WI38 (cell line): ENCODE measurements around the gene PARN.
A peak's percentile ranks its signal among the peaks of the same experiment; 100 is the strongest.

Experiments
- H3K4me3 ChIP-seq: 2 replicates; pipeline ENCODE4 v1.5.1; 2011; ENCODE audit warnings: low read depth, mild to moderate bottlenecking, control low read depth, low read length
- TF ChIP-seq, protein P1 (sequence below): IDR thresholded peaks from 2 replicates; pipeline ENCODE4 v1.5.1; 2012; ENCODE audit warnings: low read depth, mild to moderate bottlenecking, control low read depth, low read length

PARN gene

DNA sequence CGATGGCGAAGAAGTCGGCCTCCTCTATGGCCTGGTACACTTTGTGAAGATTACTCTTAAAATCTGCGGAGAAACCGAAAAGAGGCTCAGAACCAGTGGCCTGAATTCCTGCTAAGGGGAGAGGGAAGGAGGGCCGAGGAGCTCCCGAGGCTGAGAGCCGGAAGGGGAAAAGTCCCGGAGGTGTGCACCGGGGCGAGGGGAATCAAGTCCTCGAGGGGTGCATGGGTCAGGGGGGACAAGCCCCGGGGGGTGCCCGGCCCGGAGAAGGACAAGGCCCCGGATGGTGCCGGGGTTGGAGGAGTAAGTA, 495 bp downstream of the PARN start:
- TF ChIP-seq, protein P1, sequence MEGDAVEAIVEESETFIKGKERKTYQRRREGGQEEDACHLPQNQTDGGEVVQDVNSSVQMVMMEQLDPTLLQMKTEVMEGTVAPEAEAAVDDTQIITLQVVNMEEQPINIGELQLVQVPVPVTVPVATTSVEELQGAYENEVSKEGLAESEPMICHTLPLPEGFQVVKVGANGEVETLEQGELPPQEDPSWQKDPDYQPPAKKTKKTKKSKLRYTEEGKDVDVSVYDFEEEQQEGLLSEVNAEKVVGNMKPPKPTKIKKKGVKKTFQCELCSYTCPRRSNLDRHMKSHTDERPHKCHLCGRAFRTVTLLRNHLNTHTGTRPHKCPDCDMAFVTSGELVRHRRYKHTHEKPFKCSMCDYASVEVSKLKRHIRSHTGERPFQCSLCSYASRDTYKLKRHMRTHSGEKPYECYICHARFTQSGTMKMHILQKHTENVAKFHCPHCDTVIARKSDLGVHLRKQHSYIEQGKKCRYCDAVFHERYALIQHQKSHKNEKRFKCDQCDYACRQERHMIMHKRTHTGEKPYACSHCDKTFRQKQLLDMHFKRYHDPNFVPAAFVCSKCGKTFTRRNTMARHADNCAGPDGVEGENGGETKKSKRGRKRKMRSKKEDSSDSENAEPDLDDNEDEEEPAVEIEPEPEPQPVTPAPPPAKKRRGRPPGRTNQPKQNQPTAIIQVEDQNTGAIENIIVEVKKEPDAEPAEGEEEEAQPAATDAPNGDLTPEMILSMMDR = no peak
- peak overlapping the region; percentile 89 for H3K4me3 ChIP-seq

DNA sequence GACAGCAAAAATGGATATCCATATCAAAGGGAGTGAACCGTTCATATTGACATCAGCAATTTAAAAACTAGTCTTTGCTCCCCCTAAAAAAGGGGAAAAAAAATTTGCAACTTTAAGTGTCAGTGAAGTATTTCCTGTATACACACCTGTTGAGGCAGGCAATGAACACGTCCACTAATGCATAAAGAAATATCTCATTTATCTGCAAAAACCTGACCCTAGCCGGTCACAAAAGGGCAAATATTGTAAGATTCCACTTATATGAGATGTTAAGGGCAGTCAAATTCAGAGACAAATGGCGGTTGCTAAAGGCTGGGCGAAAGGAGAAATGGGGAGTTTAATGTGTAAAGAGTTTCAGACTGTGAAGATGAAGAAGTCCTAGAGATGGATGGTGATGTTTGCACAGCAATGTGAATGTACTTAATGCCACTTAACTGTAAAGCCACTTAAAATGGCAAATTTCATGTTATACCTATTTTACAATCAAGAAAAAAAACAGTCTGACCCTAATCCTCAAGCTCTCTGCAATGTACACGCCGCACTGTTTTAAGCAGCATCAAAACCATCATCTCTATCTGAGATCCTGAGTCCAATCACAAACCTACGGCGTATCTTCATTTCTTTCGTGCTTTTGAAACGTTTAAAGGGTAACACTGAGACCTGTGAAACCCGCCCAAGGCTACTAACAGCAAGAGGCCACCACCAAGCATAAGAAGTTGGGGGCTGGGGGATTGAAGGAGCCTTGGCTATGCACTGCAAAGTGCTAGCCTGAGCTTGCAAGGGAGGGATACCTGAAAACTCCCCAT, 1.1 kb downstream of the PARN start:
- TF ChIP-seq, protein P1 = no peak
- peak overlapping the region; percentile 89 for H3K4me3 ChIP-seq

DNA sequence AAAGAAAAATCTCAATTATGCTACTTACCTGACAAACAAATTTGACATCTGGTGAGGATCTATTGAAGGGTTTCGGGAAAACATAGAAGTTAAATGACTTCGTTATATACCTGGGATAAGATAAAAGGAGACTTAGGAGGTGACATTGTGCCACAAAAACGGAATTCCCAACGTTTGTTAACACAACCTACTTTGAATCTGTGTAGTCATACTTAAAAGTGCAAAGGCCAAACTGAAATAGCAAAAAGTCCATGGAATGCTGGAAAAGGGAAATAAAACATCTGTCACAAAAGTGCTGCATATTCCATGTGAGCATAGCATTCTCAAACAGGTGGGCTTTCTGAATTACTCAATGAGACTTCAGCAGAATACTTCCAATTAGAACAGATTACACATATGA, 3.0 kb downstream of the PARN start:
- TF ChIP-seq, protein P1 = no peak
- no peak overlapping the region for H3K4me3 ChIP-seq

DNA sequence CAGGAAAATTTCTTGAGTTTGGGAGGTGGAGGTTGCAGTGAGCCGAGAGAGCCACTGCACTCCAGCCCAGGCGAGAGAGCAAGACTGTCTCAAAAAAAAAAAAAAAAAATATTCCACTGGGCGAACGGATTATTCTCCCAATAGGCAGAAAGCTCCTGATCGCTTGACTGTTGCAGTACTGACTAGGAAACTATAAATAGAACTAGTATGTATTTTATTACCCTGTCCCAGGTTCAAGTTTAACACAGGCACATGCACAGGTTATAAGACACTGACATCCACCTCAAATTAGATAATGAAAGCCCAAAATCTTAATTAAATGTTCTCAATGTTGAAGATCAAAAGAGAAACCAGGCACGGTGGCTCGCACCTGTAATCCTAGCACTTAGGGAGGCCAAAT, 11.5 kb downstream of the PARN start:
- H3K4me3 ChIP-seq = no peak overlapping the region
- TF ChIP-seq, protein P1 = no peak

DNA sequence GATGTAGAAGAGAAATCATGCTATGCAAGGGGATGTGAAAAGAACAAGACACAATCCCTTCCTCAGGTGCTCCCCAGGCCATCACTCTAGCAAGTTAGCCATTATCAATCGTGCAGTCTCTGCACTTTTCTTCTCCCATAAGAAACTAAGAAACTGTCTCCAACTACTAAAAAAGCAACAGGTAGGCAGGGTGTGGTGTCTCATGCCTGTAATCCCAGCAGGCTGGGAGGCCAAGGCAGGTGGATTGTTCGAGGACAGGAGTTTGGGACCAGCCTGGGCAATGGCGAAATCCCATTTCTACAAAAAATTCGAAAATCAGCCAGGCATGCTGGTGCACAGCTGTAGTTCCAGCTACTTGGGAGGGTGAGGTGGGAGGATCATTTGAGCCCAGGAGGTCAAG, 13.8 kb downstream of the PARN start:
- H3K4me3 ChIP-seq = no peak overlapping the region
- TF ChIP-seq, protein P1 = no peak

DNA sequence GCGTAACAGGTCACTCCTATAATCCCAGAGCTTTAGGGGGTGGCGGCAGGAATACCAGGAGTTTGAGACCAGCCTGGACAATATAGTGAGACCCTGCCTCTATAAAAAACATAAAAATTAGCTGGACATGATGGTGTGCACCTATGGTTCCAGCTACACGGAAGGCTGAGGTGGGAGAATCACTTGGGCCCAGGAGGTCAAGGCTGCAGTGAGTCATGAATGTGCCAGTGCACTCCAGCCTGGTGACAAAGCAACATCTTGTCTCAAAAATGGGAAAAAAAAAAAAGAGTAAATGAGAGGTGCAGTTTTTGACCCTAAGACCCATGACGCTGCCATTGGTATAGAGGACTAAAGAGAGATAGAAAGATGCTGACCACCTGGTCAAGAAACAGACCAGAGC, 16.1 kb downstream of the PARN start:
- H3K4me3 ChIP-seq = no peak overlapping the region

DNA sequence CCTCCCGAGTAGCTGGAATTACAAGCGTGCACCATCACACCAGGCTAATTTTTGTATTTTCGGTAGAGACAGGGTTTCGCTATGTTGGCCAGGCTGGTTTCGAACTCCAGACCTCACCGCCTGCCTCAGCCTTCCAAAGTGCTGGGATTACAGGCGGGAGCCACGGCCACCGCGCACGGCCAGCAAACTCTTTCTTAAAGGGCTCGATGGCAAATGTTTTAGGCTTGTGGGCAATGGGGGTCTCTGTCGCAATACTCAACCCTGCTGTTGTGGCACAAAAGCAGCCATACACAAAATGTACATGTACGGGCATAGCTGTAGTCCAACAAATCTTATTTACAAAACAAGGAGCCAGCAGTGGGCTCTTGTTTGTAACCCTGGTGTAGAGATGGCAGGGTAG, 18.4 kb downstream of the PARN start:
- H3K4me3 ChIP-seq = no peak overlapping the region
- TF ChIP-seq, protein P1 = no peak

More for the DNA sequence above, 16.1 kb downstream of the PARN start:
- TF ChIP-seq, protein P1 = no peak
